NCI-H187 (cell line): ENCODE data around the gene CPSF4.

Experiments used
- DNase-seq, 2 experiments: peaks; one replicate each; lab custom pipeline; 2025; lab: John Stamatoyannopoulos, UW

The CPSF4 gene

DNA sequence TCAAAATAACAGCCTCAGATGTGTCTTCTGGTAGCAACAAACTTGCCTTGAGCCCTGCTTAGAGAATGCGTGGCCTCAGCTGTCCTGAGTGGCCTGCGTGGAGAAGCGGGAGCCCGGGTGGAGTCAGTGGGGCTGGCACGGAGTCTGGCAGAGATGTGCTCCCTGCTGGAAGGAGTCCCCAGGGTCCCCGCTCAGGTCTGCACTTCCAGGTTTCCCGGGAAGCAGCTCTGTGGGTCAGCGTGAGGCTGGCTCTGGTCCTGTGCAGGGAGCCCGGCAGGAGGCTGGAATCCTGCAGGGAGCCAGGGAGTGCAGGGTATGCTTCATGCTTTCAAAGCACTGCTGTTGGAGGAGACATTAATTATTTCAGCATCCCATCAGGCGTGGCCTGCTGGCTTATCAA lies 10.1 kb downstream of the CPSF4 start:
- DNase-seq = no peak

DNA sequence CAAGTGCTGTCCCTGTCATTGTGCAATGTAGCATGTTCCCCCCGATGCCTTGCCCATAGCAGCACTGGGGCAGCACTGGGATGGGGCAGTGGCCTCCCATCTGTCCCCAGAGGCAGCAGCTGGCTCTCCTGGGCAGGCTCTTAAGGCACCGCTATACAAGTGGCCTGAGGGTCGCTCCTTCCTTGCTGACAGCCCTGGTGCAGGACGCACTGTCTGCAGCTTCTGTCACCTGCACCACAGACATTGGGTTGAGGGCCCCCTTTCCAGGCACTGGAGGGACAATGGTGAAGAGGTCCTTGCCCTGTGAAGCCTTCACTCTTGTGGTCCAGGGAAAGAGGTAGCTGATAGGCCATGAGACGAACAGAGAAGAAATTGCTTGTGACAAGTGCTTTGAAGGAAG lies 10.6 kb downstream of the CPSF4 start:
- no peak for DNase-seq

DNA sequence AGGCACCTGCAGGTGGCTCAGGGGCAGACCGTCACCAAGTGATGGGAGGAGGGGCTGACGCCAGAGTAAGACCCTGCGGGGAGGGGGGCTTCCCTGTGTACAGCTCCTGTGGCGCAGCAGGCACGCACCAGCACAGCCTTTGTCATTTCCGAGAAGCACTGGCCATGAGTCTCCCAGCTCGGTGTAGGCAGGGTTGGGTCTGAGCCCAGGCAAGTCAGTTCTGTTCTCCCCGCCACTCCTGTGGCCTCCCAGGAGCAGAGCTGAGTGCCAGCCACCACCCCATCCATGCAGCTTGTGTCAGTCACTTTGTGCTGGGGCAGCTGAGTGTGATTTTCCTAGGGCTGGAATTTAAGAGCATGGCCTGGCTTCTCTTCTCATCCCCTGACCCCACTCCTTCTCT lies 13.2 kb downstream of the CPSF4 start:
- DNase-seq = no peak

DNA sequence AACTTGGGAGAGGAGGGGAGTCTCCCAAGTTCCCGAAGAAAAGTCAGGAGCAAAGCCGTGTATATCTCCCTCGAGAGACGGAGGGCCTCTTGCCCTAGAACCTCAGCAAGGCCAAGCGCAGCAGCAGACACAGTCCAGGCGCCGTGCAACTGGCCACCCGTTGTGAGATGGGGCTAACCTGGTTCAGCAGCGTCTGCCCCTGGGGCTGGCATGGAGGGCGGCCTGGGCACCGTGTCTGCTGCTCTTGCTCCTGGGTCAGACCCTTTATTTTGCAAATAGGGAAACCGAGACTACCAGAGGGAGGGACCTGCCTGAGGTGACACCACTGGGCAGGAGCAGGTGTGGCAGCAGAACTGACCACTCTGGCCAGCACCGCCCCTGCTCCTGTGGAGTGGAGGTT lies 13.8 kb downstream of the CPSF4 start:
- DNase-seq = no peak

DNA sequence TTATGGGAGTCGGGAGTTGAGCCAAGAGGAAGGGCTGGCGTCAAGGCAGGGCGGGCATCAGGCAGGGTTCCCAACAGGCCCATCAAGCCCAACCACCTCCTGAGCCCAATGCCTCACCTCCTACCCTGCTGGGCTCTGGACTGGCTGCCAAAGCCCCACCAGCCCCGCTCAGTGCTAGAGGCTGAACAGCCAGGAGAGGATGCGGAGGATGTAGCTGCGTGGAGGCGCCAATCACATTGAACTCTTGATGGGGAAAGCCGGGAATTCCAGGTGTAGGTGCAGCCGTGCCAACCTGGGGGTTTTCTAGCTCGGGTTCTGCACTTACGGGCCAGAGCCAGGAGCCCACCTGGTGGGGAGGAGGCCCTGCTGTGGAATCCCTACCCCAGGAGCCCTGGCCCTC lies 14.4 kb downstream of the CPSF4 start:
- no peak for DNase-seq

DNA sequence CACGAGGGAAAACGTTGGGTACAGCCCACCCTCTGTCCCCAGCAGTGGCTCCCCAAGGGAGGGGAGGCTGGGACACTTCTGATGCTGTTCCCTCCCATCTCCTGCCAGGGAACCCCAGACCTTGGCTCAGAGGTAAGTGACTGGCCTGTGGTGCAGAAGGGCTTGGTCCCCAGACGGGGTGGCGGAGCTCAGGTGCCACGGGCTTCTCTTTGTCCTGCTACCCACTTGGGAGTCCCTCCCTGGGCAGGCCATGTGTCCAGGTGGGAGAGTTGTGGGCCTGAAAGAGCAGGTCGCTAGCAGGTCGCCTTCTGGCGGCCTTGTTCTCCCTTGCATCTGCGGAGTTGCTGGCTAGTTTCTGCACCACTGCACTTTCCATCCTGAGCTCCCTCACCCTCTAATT lies 17.1 kb downstream of the CPSF4 start:
- DNase-seq = no peak

DNA sequence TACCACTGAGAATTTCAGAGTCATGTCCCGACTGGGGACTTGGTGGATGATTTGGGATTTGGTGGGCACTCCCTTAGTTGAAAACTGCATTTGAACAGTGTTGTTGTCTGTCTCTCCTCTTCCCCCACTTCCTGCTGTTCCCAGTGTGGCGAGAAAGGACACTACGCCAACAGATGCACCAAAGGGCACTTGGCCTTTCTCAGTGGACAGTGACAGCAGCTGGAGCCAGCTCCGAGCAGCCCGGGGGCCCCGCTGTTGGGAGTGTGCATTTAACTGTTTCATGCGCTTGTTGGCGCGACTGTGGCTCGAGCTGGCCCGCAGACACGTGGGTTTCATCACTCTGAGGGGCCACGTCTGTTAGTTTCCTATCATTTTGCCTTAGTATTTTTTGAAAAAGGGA lies 17.5 kb downstream of the CPSF4 start:
- DNase-seq = no peak

DNA sequence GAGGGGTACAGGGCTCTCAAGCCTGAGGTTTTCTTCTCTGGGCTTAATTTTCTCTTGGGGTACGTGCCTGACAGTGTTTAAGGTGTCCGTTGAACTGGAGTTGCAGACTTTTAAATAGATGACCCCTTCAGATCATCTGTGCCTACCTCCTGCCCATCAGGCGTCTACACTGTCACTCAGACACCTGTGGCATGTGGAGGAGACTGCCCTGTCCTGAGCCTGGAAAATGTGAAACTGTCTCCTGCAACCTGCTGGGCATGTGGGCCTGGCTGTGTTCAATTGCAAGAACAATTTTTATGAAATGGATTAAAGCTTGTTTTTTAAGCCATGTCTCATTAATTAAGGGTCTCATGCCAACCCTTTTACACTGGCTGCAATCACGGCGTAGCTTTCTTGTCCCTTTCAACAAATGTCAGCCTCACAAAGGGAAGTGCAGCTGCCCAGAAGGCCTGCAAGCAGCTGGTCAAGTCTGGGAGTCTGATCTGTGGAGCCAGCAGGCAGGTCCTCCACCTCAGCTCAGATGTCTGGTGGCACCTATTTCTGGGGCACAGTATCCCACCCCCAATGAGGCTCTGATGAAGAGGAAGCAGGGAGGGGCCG lies 18.4 kb downstream of the CPSF4 start:
- DNase-seq = no peak

DNA sequence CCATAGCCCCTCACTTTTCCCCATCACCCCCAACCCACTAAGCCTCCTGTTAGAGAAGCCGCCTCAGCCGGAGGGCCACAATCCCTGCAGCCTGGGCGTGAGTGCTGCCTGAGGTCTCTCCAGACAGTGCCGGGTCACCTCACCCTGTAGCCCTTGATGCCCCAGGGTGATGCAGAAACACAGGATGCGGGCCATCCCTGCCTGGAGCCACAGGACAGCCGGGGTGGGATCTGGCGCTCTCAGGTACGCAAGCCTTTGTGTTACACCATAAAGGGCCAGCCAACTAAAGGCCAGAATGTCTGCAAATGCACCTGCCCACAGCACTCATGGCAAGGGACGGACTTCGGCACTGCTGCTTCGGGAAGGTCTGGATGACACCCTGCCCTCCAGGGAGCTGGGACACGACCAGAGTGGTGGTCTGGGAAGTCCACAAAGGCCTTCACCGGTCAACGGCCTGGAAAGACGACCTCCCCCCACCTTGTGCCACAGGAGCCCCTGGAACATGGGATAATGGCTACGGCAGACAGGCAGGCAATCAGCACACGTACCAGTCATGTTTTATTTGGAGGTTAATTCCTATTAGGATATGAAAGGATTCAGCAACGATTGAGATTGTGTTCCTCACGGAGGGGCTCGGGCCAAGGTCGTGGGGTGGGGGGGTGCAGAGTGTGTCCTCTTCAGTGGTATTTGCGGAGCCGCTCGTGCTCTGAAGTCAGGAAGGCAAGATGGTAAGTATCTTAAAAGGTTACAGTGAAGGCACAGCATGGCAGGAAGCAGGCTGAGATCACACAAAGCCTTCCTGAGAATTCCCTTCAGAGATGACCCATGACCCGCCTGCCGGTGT lies 19.1 kb downstream of the CPSF4 start:
- no peak for DNase-seq

DNA sequence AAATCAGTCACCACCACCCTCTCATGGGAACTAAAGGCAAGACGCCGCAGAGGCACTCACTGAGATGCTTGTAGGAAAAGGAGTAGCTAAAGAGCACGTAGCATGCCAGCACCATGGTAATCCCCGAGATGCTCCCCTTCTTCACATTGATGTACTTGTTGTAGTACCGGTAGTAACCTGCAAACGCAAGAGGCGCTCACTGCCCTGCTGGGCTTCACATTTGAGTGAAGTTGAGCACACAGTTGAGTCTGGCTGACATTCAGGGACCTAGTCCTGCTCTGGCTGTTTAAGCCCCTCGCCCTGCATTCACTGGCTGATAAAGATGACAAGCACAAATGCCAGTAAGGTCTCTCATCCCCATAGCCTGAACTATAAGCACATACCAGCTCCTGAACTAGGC lies 20.3 kb downstream of the CPSF4 start:
- no peak for DNase-seq

DNA sequence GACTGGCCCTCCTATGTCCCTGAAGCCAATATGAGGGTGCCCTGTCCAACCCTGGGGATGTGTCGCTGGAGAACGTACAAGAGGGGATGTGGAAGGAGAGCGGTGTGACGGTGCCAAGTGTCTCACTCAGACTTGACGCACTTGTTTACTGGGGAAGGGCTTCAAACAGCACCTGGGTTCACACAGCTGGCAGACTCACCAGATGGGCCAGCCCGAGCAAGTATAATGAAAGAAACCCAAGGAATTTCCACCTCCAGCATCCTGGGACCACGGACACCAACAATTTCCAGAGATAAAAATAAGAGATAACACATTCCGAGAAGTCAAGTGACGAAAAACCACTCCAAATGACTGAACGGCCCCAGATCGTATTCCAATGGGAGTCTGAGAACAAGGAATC lies 21.9 kb downstream of the CPSF4 start:
- DNase-seq = no peak

DNA sequence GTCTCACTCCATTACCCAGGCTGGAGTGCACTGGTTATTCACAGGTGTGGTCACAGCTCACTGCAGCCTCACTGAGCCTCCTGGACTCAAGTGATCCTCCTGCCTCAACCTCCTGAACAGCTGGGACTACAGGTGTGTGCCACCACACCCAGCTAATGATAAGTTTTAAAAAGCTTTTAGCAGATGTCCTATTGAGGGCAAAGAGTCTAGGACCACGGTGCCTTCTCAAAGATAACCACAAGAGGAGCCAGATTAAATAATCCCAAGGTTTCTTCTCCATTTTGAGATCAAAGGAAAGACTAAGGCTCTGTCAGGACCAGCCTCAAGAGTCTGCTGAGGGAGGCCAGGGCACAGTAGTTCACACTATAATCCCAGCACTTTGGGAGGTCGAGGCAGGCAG lies 22.5 kb downstream of the CPSF4 start:
- DNase-seq = no peak

DNA sequence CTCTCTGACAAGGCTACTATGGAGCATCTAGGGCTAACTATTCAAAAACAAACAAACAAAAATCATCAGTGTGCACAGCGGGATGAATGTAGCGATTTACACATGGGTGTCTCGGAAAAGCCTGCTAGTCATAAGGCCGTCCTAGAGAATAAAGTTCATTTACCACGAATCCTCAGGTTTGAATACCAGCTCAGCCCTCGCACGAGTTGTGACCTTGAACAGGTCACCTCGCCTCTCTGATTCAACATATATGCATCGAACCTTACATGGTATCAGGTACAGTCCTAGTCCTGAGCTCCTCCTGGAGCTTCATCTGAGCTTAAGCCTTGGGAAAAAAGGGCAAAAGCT lies 26.7 kb downstream of the CPSF4 start:
- no peak for DNase-seq

DNA sequence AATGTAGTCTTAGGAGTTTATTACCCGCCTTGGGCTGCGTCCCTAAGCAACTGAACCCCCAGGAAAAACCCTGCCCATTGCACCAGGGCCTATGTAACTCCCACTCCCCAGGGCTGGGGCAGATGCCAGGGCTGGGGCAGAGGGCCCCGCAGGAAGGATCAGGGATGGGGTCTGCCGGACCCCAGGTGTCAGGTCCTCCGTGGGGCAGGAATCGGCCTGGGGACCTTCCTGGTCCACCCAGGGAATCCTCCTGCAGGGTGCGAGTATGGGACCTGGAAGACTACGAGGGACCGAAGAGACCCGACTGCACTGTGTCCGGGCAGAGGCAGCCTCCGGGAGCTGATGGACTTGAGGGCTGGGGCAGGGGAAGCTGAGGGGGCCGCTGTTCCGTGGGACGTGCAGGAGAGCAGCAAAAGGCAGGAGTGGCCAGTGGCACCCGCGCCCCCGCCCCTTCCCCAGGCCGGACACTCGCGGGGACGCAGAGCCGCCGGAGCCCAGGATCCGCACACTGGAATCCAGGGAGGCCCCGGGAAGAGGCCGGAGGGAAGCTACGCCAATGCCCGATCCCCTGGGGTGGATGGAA lies 29.7 kb downstream of the CPSF4 start:
- no peak for DNase-seq

DNA sequence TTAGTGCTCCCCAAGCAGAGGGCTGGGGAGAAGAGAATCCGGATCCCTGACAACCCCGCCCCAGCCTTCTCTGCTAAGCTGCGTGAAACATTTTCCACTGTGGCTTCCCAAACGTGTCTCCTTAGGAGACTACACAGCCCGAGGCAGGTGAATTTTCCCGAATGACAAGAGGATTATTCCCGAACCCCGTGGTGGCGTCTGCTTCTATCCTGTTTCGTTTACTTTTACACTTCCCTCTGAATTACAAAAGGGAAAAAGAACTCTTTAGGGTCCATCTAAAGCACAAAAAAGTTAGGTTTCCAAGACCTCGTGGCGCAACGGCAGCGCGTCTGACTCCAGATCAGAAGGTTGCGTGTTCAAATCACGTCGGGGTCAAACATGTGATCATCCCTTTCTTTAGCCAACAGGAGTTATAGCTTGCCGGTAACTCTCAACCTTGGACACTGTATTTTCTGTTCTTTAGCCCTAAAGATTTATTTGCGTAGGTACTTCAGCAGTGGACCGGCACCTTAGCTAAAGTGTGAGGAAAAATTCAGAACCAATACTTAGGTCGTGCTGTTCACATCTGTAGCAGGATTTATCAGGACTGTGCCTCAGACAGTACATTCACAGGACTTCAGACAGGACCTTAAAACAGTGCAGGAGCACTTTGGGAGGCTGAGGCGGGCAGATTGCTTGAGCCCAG lies 30.8 kb downstream of the CPSF4 start:
- no peak for DNase-seq

DNA sequence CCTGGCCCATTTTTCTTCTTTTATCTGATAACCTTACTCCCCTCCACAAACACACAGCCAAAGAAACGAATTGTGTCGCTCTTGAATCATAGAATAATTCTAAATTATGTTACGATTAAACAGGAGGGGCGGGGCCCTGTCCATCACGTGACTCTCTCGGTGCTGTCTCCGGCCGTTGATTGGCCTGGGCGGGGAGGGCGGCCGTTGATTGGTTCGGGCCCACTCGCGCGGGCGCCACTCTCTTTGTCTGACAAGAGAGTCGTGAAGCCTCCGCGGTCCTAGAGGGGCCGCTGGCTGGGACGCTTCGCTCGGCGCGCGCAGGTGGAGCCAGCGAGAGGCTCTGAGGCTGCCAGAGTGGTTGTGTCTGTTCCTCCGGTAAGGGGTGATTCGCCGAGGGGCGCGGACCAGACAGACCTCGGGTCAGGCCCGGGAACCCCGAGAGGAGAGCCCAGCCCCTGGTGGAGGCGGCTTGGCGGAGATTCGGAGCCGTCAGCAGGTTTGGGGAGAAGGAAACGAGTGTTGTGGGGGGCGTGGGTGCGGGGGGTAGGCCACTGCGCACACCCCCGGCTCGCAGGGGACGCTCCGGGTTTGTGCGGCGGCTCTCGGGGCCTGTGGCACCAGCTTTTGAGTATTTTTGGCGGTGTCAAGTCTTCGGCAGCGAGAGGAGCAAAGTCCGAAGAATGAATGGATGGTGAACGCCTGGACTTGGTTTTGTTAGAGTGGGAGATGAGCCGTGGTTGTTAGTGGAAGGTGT lies 34.0 kb downstream of the CPSF4 start, which contains the start of gene ZNF789:
Gene ZNF789 (plus strand): TSS at position 330 of the 754 bp plus-strand sequence. CDS start 3,567 bp downstream, outside the sequence.
- DNase-seq = peak; percentile 92 to 98

DNA sequence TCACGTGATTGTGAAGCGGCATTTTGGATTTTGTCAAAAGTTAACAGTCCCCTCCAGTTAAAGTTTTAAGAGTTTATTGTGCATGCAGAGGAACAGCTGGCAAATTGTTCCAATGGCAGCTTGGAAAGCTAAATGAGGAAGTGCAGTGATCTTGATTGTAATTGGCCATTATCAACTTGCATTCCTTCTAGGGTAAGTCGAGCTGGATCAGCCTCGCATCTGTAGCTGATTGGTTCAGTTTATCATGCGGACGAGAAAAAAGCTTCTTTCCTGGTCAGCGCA lies 34.5 kb downstream of the CPSF4 start:
- no peak for DNase-seq

DNA sequence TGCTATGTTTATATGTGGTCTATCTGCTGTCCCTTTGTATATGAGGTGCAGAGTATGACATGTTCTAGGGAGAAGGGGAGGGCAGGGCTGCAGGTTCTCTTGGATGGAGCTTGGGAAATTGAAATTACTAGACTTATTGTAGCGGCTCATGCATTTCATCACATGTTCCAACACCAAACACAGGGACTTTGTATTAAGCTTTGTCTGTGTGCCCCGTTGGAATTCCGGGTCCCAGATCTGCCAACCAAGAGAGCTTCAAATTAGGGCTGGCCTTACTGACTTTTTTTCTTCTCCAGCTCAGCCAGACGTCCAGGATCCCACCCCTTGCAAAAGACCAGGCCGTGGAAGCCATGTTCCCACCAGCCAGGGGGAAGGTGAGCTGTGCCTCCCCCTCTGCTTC lies 37.4 kb downstream of the CPSF4 start:
- DNase-seq = no peak

DNA sequence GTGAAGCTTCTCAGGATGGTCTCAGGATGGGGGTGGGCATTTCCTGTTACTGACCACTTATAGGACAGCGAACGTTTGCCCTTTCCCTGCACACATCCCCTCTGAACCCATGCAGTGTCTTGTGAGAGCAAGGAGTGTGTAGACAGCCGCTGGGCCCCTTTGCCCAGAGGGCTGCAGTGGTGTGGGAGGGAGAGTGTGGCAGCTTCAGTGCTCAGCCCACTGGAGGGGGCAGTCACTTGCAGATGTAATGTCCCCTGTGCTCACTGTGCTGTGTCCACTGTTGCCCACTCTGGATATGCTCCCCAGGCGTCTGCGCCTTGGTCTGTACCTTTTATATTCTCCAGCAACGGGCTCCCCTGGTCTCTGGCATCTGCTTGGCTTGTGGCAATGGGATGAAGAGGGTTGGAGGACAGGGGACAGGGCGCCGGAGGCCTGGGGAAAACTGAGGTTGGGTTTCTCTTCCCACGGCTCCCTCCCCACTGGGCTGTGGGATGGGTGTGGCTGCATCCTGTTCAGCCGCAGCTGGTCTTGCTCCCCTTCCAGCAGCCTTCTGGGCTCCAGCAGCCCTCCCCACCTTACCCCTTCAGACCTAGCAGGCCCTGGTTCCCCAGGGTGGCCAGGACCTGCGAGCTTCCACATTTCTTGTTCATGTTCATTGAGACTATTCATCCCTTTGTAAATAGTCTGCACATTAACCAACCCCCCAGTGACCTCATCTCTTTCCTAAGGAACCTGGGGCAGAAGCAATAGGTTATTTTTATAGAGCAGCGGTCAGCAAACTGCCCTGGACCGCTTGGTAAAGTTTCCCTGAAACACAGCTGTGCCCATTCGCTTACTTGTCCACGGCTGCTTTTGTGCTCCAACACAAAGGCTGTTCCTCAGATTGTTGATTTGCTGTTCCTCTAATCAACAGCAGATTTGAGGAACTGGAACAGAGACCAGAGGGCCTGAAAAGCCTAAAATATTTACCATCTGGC lies 40.0 kb downstream of the CPSF4 start:
- DNase-seq = no peak

DNA sequence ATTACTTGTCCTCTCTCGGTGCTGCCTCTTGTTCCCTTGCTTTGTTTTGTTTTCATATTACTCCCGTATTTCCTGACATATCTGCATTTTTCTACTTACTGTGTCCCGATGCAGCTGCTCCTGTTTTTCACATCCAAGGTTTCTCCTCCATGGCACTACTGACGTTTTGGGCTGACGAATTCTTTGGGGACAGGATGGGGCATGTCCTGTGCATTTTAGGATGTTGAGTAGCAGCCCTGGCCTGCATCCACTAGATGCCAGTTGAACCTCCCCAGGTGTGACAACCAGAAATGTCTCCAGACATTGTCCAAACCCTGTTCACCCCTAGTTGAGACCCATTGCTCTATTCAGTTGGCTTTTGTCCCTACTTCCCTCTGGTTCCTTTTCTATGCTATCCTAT lies 46.4 kb downstream of the CPSF4 start:
- DNase-seq = no peak

DNA sequence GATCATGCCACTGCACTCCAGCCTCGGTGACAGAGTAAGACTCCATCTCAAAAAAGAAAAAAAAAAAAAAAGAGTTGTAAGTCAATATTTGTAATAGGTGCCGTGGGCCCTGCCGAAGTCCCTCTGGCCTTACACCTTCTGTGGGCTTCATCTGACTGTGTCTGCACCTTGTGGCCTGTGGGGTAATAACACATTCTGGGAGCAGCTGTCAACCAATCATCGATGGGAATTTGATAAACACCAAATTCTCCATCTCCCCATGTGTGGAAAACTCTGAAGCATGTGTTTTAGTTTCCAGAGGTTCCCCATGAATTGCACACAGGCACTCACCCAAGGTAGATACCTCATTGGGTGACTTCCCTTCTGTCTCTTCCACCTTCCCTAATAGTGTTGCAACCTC lies 50.5 kb downstream of the CPSF4 start:
- DNase-seq = no peak
